ENCODE results near the gene PDZD2. TPM values are rescaled to one million over a fixed set of nuclear protein-coding genes. Genes with fewer than 3 reads are reported as not detected.
"Not testable (repeated sequence)": the region's sequence is repeated elsewhere in the genome, so short reads cannot be mapped to it uniquely, and the experiment has no call there.

The PDZD2 gene
- total RNA-seq, 1 donor from 2014 or later: 1.2 TPM

DNA sequence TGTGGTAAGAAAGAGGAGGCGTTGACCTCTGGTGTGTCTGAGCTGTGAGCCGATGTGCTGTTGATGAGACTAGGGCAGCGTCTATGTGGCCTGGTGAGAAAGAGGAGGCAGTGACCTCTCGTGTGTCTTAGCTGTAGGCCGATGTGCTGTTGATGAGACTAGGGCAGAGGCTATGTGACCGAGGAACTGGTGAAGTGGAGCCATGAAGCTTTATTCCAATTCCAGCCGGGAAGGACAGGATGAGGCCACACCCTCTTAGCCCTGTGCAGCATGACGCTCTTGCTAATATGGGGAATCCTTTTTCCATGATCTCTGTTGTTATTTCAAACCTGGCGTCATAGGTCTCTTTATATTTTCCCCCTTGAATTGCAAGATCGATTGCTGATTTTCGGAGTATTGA lies 362.8 kb downstream of the PDZD2 start:
- no peak for DNase-seq (ENCODE audit: low read depth in 2 of 2)

DNA sequence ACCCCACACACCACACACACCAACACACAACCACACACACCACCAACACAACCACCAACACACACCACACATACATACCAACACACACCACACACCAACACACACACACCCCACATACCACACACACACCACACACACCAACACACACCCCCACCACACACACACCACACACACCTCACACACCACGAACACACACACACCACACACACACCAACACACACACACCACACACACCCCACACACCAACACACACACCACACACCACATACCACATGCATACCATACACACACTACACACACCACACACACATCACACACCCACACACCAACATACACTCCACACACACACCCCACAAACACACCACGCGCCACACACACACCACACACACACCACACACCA lies 363.8 kb downstream of the PDZD2 start:
- DNase-seq (ENCODE audit: low read depth in 2 of 2): no peak

DNA sequence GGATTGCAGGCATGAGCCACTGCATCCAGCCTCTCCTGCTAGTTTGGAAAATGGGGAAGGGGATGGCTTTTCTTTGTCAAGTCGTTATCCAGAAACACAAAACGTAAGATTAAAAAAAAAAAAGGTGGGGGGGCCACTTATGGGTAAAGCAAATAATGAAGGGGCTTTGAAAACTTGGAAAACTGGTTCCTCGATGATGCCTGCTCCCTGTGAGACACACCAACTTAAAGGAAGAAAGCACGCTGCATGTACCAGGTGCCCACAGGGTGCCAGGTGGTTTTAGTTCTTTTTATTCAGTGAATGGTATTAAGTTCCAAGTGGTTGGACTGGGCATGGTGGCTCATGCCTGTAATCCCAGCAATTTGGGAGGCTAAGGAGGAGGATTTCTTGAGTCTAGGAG lies 365.1 kb downstream of the PDZD2 start:
- no peak for DNase-seq (ENCODE audit: low read depth in 2 of 2)

DNA sequence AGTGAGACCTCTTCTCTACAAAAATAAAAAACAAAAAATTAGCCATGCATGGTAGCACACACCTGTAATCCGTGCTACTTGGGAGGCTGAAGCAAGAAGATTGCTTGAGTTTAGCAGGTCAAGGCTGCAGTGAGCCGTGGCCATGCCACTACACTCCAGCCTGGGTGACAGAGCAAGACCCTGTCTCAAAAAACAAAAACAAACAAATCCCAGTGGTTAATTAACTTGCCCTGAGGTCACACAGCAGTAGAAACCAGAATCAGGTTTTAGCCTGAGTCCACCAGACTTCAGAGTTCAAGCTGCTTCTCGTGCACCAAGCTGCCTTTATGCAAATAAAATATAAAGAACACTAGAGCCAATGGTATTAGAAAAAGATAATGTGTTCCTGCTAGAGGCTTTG lies 365.5 kb downstream of the PDZD2 start:
- DNase-seq (ENCODE audit: low read depth in 2 of 2): no peak

DNA sequence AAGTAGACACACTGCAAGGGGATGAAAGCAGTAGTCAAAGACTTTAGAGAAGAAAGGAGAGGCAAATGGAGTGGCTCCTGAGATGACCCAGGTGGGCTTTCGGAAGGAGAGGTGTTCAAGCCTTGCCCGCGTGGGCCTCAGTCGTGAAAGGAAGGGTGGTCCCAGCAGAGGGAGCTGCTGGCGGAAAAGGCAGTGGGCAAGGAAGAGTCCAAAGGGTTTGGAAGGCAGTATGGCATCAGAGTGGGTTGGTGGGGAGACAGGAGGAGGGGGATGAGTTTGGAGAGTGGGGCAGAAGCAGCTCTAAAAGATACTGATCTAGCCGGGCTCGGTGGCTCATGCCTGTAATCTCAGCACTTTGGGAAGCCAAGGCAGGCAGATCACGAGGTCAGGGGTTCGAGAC lies 369.8 kb downstream of the PDZD2 start:
- no peak for DNase-seq (ENCODE audit: low read depth in 2 of 2)

DNA sequence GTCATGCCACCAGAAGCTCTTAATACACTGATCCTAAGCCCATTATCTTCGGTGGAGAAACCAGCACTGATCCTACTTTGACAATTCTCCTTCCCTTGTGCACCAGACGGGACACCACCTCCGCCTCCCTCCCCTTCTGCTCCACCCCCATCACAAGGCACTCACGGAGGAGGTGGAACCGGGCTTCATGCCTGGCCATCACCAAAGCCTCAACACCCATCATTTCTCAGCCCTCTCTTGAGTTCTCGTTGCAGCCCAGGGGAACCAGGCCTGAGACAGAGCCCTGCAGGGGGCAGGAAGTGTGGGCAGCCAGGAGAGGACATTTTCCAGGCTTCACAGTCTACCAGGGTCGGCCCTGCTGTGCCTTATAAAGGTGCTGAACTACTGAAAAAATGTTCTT lies 374.7 kb downstream of the PDZD2 start:
- DNase-seq (ENCODE audit: low read depth in 2 of 2): no peak

DNA sequence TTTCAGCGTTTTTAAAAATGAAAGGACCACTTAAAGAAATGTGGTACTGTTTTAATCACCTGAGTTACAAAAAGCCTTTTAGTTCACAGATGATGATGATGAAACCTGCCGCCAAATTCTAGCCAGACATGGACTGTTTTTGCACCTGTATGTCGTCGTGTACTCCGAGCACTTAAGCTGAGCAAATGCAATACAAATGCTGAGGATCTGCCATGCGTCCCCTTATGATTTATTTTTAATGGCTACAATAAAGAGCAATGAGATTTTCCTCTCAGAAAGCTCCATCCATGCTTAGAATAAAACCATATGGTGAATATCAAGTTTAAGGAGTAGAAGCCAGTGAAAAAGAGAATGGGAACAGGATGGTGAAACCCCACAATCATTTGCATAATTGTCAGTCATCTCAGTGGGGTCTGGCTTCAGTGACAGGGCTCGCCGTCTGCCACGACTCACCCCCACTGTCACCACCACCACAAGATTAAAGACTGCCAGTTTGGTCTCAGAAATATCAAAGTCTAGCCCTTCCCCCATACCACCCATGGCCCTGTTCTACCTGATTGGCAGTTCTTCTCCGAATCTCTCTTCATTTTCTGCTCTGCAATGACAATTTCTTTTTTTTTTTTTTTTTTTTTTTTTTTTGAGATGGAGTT lies 375.3 kb downstream of the PDZD2 start:
- DNase-seq (ENCODE audit: low read depth in 2 of 2): no peak

DNA sequence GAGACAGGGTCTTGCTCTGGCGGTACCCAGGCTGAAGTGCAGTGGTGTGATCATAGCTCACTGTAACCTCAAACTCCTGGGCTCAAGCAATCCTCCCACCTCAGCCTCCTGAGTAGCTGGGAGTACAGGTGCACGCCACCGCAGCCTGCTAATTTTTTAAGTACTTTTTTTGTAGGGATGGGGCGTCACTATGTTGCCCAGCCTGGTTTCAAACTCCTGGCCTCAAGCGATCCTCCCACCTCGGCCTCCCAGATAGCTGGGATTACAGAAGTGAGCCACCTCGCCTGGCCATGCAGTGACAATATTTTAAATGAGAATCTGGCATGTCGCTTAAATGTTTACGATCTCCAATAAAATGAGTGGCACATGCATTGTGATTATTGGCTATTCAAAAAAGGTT lies 376.3 kb downstream of the PDZD2 start:
- DNase-seq (ENCODE audit: low read depth in 2 of 2): not testable (repeated sequence)

DNA sequence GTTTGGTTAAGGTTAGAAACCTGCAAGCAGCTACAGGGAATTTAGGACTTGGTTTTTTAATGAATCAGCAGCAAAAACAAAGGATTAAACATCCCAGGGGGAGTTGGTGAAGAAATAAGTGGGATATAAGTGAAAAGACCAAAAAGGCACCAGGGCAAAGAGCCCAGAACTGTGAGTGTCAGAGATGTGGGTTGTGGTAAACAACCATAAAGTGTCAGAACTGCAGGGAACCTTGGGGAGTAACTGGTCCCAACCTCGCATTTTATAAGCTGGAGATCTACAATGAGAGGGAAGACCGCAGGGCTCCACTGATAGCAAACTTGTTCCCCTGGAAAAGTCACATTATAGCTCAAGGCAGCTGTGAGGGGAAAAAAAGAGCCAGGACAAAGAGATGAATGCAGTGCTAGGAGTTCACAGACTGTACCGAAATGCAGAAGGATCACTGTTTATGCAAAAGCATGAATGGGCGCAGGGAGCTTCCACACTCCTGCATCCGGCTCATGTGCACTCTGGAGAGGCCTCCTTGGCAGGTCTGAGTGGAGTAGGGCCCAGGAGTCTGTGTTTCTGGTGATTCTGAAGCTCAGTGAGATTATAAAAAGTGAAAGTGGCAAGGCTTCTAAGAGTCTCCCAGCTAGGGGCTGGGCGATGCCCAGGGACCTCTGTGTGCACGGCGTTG lies 378.9 kb downstream of the PDZD2 start:
- DNase-seq (ENCODE audit: low read depth in 2 of 2): no peak

DNA sequence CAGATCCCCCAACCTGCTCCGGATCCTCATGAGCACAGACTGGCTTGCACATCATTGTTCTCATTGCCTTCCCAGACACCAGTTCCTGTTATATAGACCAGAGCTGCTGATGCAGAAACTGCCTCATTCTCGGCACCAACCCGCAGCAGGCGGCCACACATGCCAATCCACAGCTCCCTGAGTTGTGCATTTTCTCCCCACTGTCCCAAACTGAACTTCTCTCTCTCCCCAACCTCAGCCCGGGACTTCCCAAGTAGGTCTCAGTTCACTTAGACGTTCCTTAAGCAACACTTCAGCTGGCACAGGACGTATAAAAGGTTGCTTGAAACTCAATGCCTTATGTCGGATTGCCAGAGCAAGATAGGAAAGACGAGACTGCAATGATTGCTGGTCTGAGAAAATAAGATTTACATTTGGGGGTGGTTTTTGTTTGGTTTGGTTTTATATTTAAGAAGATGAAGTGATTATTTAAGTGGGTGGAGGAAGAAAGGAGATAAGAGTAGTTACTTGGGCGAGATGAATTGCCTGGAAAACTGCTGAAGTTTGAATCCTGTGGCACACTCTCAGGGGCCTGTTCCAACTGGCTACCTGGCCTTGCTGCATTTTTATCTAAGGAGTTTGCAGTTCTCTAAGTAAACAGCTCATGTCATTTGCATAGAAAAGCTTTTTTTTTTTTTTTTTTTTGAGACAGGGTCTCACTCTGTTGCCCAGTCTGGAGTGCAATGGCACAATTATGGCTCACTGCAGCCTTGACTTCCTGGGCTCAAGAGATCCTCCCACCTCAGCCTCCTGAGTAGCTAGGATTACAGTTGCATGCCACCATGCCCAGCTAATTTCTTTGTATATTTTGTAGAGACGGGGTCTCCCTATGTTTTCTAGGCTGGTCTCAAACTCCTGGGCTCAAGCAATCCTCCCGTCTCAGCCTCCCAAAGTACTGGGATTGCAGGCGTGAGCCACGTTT lies 379.8 kb downstream of the PDZD2 start:
- no peak for DNase-seq (ENCODE audit: low read depth in 2 of 2)

DNA sequence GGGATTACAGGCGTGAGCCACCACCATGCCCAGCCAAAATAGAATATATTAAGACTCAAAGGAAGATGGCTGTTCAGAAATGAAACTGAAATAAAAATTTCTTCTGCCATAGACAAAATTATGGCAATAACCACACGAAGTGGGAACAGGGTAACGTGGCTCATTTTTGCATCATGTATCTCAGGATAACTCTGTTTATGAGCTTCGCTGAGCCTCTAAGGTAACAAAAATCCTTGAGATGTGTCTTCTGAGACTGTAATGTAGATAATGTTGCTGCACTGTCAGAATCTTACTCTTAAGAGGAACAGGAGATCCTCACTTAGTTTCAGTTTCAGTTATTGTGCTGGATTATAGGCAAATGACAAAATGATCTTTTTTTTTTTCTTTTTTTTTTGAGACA lies 381.3 kb downstream of the PDZD2 start:
- no peak for DNase-seq (ENCODE audit: low read depth in 2 of 2)

DNA sequence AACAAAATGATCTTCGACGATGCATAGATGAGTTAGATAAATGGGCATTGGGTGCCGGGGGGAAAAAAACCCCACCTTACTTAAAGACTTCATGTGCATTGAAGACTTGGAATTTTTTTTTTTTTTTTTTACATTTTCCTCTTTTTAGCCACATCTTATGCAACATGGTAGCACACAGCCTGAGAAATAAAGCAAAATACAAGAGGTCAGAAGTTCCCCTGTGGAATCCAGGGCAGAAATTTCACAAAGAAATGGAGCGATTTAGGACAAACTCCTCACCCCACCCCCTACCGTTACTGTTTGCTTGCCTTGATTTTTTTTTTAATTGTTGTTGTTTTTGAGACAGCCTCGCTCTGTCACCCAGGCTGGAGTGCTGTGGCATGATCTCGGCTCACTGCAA lies 382.0 kb downstream of the PDZD2 start:
- no peak for DNase-seq (ENCODE audit: low read depth in 2 of 2)

DNA sequence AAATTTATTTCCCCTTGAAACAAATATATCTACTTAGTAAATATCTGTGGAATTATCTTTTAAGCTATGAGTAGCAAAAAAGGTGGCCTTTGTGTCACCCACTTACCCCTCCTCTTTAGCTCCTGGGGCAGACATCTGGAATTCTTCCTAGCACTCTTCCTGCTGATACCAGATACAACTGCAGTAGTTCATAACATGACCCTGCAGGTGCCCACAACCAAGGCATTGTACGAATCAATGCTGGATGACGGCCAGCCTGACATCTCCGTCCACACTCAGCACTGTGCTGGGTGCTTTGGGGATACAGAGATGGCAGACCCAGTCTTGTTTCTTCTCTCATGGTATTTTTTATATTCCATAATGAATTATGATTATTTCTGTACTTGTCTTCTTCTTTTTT lies 382.8 kb downstream of the PDZD2 start:
- DNase-seq (ENCODE audit: low read depth in 2 of 2): peak in 1 of 2 donors; percentile 22

DNA sequence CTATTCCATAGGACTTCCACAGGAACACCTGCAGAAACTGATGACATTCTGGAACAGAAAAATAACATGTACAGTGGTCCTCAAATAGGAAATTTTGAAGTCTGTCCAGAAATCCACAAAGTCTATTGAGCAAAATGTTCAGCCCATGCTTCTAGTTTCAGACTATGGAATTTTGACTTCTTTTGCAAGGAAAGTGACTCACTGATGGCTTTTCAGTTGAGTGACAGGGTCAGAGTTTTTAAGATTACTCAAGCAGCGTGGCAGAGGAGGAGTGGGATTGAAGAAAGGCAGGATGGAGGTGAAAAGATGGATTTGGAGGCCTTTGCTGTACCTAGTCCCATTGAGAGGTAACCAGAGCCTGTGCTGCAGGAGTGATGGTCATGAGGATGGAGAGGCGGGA lies 383.7 kb downstream of the PDZD2 start:
- no peak for DNase-seq (ENCODE audit: low read depth in 2 of 2)

DNA sequence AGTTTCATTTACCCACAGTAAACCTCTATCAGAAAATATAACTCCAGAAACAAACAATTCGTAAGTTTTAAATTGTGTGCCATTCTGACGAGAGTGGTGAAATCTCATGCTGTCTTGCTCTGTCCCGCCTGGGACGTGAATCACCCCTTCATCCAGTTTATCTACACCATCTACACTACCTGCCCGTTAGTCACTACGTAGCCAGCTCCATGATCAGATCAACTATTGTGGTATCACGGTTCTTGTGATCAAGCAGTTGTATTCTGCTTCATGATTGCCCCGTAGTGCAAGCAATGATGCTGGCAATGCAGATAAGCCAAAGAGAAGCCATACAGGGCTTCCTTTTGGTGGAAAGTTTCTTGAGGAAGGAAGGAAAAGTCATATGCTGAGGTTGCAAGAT lies 384.9 kb downstream of the PDZD2 start:
- DNase-seq (ENCODE audit: low read depth in 2 of 2): no peak

DNA sequence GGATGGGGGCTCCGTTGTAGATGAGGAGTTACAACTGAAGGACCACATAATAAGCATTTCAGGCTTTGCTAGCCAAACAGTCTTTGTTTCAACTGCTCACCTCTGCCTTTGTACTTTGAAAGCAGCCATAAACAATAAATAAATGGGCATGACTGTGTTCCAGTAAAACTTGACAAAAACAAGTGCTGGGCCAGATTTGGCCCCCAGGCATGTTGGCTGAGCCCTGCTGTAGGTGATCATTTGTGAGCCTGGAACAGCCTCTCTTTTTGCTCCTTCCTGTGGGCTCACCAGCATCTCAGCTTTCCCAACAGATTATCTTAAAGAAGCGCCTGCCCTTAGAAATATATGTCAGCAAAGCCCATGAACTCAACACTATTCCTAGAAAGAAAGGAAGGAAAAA lies 385.8 kb downstream of the PDZD2 start:
- DNase-seq (ENCODE audit: low read depth in 2 of 2): no peak

DNA sequence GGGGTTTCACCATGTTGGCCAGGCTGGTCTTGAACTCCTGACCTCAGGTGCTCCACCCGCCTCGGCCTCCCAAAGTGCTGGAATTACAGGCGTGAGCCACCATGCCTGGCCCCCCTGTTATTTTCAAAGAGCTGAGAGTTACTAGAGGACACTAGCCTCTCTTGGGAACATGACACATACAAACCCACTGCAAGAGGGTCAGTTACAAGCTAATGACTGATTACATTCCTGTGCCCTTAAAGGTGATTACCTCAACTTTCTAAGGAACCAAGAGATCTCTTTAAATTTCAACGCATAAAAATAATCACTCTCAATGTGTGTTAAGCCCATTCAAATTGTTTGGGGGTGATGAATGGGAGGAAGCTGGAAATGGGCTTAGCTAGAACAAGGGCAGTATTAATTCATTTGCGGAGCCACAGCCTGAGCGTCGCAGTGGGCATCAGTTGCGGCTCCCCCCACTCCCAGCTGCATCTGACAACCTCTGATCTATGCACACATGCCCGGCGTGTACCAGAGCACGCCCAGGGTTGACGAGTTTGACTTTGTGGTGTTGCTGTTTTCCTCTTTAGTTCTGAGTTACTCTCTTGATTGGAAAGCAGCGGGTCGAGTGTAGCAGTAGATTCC lies 388.3 kb downstream of the PDZD2 start:
- peak in 1 of 2 donors; percentile 18 for DNase-seq (ENCODE audit: low read depth in 2 of 2)

DNA sequence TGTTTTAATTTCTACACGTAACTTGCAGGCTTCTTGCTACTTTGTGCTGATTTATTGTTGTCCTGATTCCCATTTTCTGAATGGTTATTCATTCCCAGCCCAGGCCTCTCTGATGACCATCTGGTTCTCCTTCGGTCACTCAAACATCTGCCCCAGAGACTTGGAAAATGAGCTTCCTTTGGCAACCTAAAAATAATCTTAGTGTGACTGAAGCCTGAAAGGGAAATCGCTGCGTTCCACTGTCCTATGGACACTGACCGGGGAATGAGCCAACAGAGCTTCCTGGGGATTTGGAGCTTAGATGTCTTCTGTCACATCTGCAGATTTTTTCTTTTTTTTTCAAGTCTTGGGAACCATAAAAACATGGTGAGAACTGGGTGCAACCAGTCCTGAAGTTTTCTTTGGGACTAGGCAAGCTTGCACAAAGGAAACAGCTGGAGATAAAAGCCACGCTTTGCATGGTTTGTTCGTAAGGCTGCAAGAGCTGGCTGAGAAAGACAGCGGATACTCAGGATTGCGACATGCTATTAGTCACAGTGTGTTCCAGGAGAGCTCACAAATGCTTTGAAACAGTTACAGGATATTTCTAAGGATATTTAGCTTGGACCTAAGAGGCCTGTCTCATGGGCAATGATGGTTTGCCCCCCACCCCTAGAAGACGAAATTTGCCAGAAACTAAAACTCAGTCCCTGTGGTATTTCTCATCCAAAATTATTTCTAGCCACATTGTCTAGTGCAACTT lies 389.0 kb downstream of the PDZD2 start:
- DNase-seq (ENCODE audit: low read depth in 2 of 2): peak; percentile 30 to 87

DNA sequence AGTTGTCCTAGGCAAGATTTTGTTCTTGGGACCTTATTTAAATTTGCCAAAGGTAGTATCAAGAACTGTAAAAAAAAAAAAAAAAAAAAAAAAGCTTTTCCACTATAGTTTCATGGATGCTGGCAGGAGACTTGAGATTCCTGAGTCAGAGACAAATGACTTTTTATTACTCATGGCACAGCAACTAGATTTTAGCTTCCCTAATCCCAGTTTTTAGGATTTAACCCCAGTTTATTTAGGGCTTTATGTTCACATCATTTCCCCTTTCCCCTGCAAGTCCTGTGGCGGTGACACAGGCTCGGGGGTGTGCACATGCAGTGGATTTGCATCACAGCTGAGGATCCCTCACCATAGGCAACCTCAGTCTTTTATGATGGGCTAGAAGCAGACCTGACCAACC lies 390.3 kb downstream of the PDZD2 start:
- DNase-seq (ENCODE audit: low read depth in 2 of 2): no peak

DNA sequence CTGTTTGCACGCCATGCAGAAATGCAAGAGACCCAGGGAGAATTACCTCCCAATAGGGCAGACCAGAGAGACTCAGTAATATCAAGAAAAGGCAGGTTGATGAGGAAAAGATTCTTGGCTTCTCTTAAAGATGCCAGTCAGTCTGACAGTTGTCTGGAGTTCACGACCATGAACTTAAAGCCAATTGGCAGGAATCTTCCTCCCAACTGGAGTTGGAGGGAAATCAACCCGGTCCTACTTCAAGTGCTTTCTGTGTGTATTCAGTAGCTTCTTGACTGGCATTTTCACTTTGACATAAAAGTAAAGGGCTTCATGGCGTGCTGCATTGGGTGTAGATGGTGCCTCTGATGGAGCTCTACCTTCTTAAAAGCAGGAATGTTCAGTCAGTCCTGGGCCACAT lies 390.9 kb downstream of the PDZD2 start:
- no peak for DNase-seq (ENCODE audit: low read depth in 2 of 2)

DNA sequence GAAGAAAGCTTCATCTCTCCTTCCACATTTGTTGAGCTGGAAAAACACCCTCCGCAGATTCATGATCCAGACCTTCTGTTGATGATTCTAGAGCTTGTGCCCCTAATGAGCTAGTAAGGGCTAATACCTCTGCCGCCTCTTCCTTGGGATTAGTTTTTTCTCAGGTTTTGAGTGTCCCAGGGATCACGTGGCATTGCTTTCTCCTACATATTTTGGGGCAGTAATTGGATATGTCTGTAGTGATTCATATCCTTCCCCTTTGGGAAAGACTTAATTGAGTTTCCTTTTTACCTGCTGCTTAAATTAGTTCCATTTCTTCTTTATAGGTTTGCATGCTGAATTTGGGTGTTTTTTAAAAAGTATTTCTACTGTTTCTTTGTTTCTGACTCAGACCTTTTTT lies 391.3 kb downstream of the PDZD2 start:
- peak in 1 of 2 donors; percentile 29 for DNase-seq (ENCODE audit: low read depth in 2 of 2)
